ENCODE data around the gene AQP9.

DNA sequence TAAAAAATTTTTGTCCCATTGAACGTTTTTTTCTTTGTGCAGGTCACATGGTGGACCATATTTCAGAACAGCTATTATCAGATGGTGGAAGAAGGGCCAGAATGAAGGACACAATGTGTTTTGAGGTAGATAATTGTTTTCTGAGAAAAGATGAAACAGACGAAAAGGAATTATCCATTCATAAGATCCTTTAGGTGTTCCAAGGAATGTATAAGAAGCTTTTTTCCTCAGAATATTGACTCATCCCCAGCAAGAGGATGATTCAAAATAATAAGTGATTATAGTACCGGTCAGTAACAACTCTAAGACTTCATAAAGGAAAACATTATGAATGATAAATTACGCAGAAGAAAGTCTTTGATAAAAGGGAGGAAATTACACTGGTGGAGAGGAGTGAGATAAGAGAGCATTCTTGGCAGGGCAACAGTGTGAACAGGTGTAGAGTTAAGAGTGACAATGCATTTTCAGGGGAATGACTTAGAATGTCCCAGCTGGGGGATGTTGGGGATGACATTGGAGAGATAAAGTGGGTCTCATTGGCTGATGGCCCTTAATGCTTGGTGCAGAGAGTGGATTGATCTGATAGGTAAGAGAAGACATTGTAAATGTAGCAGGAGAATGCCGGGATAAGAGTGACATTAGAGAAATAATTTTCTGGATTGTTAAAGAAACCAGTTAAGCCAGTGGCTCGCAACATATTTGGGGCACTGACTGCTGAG is 27.0 kb upstream of the AQP9 start:
- TF ChIP-seq POLR2A (IDR thresholded peaks at IDR 0.05): no peak
- TF ChIP-seq, protein P1, sequence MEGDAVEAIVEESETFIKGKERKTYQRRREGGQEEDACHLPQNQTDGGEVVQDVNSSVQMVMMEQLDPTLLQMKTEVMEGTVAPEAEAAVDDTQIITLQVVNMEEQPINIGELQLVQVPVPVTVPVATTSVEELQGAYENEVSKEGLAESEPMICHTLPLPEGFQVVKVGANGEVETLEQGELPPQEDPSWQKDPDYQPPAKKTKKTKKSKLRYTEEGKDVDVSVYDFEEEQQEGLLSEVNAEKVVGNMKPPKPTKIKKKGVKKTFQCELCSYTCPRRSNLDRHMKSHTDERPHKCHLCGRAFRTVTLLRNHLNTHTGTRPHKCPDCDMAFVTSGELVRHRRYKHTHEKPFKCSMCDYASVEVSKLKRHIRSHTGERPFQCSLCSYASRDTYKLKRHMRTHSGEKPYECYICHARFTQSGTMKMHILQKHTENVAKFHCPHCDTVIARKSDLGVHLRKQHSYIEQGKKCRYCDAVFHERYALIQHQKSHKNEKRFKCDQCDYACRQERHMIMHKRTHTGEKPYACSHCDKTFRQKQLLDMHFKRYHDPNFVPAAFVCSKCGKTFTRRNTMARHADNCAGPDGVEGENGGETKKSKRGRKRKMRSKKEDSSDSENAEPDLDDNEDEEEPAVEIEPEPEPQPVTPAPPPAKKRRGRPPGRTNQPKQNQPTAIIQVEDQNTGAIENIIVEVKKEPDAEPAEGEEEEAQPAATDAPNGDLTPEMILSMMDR (IDR thresholded peaks at IDR 0.05): no peak

All from body of pancreas (tissue), 4 donors.